ENCODE results near the gene IL1R1.

IL1R1 gene

GRCh38 chr2:102185347-102185746, 42.8 kb downstream of the IL1R1 start:
- POLR2A ChIA-PET: no interaction called here
- TF ChIP-seq, protein P1, sequence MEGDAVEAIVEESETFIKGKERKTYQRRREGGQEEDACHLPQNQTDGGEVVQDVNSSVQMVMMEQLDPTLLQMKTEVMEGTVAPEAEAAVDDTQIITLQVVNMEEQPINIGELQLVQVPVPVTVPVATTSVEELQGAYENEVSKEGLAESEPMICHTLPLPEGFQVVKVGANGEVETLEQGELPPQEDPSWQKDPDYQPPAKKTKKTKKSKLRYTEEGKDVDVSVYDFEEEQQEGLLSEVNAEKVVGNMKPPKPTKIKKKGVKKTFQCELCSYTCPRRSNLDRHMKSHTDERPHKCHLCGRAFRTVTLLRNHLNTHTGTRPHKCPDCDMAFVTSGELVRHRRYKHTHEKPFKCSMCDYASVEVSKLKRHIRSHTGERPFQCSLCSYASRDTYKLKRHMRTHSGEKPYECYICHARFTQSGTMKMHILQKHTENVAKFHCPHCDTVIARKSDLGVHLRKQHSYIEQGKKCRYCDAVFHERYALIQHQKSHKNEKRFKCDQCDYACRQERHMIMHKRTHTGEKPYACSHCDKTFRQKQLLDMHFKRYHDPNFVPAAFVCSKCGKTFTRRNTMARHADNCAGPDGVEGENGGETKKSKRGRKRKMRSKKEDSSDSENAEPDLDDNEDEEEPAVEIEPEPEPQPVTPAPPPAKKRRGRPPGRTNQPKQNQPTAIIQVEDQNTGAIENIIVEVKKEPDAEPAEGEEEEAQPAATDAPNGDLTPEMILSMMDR (IDR thresholded peaks at IDR 0.05; ENCODE audit: insufficient read depth, low read length, missing control alignments): peak; percentile 42
- CTCF ChIA-PET: interaction anchor here (0.7 to 5.8 kb wide), 5 partner anchors 28 to 170 kb away, joined by 3 to 30 read pairs (median 5); partner anchors contain the start of gene IL18R1
- no peak for DNase-seq (ENCODE audit: low read depth, low spot score)
- no peak overlapping the region for H3K4me3 ChIP-seq (ENCODE audit: low read depth, low read length)

- TF ChIP-seq, protein P1 (IDR thresholded peaks at IDR 0.05; ENCODE audit: insufficient read depth, low read length, missing control alignments): no peak
- POLR2A ChIA-PET: interaction anchor here (0.9 kb wide), 1 partner anchor 45 kb away, joined by 3 read pairs; the partner anchor contains the start of gene IL1R1
- no peak for DNase-seq (ENCODE audit: low read depth, low spot score)
- peak within 1 kb of the TSS; percentile 57 for H3K4me3 ChIP-seq (ENCODE audit: low read depth, low read length)
- CTCF ChIA-PET: interaction anchor here (0.6 to 5.8 kb wide), 12 partner anchors 9 to 180 kb away, joined by 3 to 30 read pairs (median 4); no protein-coding TSS in a partner anchor
These were observed 44.4 kb downstream of the IL1R1 start, which contains the start of gene IL1RL2 for GRCh38 chr2:102186791-102187495. TSS of gene IL1RL2 (plus strand) at chr2:102187023. CDS start at chr2:102187868, 845 bp downstream.

- H3K4me3 ChIP-seq (ENCODE audit: low read depth, low read length): peak overlapping the region; percentile 57
- TF ChIP-seq, protein P1 (IDR thresholded peaks at IDR 0.05; ENCODE audit: insufficient read depth, low read length, missing control alignments): peak; percentile 46
- ChIA-PET POLR2A (interaction anchor here (0.9 kb wide), 1 partner anchor 45 kb away, joined by 3 read pairs; the partner anchor contains the start of gene IL1R1), CTCF (interaction anchor here (0.6 to 5.8 kb wide), 9 partner anchors 10 to 182 kb away, joined by 3 to 30 read pairs (median 3); no protein-coding TSS in a partner anchor)
- DNase-seq (ENCODE audit: low read depth, low spot score): no peak
These were observed 45.1 kb downstream of the IL1R1 start for GRCh38 chr2:102187496-102188150.

GRCh38 chr2:102190430-102191107, 48.0 kb downstream of the IL1R1 start:
- POLR2A ChIA-PET: no interaction called here
- CTCF ChIA-PET: interaction anchor here (1.2 to 1.3 kb wide), 2 partner anchors 170 to 184 kb away, joined by 4 to 7 read pairs; no protein-coding TSS in a partner anchor
- H3K4me3 ChIP-seq (ENCODE audit: low read depth, low read length): no peak overlapping the region
- TF ChIP-seq, protein P1 (IDR thresholded peaks at IDR 0.05; ENCODE audit: insufficient read depth, low read length, missing control alignments): no peak
- DNase-seq (ENCODE audit: low read depth, low spot score): no peak

DNA sequence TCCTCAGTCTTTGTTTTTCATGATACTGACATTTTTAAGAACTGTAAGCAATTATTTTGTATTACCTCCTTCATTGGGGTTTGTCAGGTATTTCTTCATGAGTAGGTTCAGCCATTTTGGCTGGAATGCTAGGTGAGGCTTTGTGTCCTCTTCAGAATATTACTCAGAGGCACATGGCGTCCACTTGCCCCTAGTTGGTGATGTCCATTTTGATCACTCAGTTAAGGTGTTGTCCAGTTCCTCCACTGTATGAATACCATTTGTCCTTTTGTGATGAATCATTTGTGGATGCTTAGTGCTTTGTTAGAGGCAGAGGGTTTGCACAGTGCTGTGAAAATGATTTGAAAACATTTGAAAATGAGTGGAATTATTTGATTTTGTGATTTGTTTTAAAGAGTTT, 49.0 kb downstream of the IL1R1 start:
- CTCF ChIA-PET: interaction anchor here (1.7 to 1.9 kb wide), 2 partner anchors 49 to 171 kb away, joined by 5 to 8 read pairs; no protein-coding TSS in a partner anchor
- H3K4me3 ChIP-seq (ENCODE audit: low read depth, low read length): no peak overlapping the region
- no peak for DNase-seq (ENCODE audit: low read depth, low spot score)
- TF ChIP-seq, protein P1 (IDR thresholded peaks at IDR 0.05; ENCODE audit: insufficient read depth, low read length, missing control alignments): no peak
- POLR2A ChIA-PET: no interaction called here

All from AG04449 (cell line).